PC-9 (cell line): ENCODE measurements around the gene ZNF37A.

Experiments
- CTCF ChIP-seq: fragments of 200-600 bp; sonication (generic); conservative IDR thresholded peaks from 2 replicates; pipeline ENCODE4 v1.6.1; 2017; ENCODE audit warnings: mixed run types, antibody characterized with exemption, mild to moderate bottlenecking, moderate library complexity
- EZH2 ChIP-seq: fragments of 200-600 bp; sonication (generic); IDR thresholded peaks from 2 replicates; pipeline ENCODE4 v1.8.0; 2017; ENCODE audit warnings: antibody characterized with exemption, low read depth

DNA sequence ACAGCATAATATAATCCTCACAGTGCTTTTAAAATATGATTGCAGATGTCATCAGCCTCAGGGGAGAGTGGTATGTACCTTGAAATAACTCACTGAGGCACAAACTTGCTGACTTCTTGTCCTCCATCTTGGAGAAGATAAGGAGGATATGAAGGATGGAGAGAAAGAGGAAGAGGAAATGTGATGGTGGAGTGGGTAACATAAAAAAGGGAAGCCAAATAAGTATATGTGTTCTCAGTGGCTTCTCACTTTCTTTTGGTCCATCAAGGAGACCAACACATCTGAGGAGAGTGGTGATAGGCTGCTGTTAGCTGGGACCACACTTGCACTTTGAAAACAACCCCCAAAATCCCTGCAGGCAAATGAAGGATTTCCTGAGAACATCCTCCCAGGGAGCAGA is 21.6 kb upstream of the ZNF37A start:
- TF ChIP-seq CTCF (no peak), EZH2 (no peak)
